CD4-positive, CD25-positive, alpha-beta regulatory T cell (primary cell): ENCODE measurements around the gene PLA2G4E. TPM values are rescaled to one million over a fixed set of nuclear protein-coding genes. Genes with fewer than 3 reads are reported as not detected.
A peak's percentile ranks its signal among the peaks of the same experiment; 100 is the strongest.

Source experiments
- ATAC-seq, 2 donors: fragments of 150-1000 bp; cut with Tn5 transposase; one replicate each; pipeline ENCODE4 v1.10.0; 2021; ENCODE audit warnings: low read depth in 2 of 2, moderate number of reproducible peaks in 2 of 2, moderate library complexity in 1 of 2
- DNase-seq, 3 donors: peaks; one replicate each; pipeline versions ENCODE4 v3.0.0 to v3.0.0-alpha.2; 2012 to 2022; ENCODE audit warnings: mixed read lengths in 1 of 3
- H3K27ac ChIP-seq: one replicate; pipeline ENCODE4 v1.7.0; 2013; ENCODE audit warnings: mild to moderate bottlenecking, low read length; ENCODE audit not compliant: insufficient read depth, poor library complexity, severe bottlenecking
- H3K27me3 ChIP-seq: one replicate; pipeline ENCODE4 v1.7.0; 2013; ENCODE audit warnings: low read length; ENCODE audit not compliant: control insufficient read depth, insufficient read depth
- H3K36me3 ChIP-seq: one replicate; pipeline ENCODE4 v1.7.0; 2013; ENCODE audit warnings: mild to moderate bottlenecking, low read length, moderate library complexity; ENCODE audit not compliant: control insufficient read depth, insufficient read depth
- H3K4me1 ChIP-seq: 2 replicates; pipeline ENCODE4 v1.7.0; 2013; ENCODE audit warnings: mild to moderate bottlenecking, low read length; ENCODE audit not compliant: insufficient read depth, control insufficient read depth, poor library complexity, severe bottlenecking
- H3K4me3 ChIP-seq: one replicate; pipeline ENCODE4 v1.7.0; 2013; ENCODE audit warnings: low read depth, mild to moderate bottlenecking, low read length, moderate library complexity
- H3K9me3 ChIP-seq, 2 experiments: 1 replicate in 1 of 2; 2 replicates in 1 of 2; pipeline ENCODE4 v1.7.0; 2013; ENCODE audit warnings: low read length in 2 of 2, mild to moderate bottlenecking in 1 of 2, moderate library complexity in 1 of 2; ENCODE audit not compliant: control insufficient read depth in 2 of 2
- H3K27ac Mint-ChIP-seq, 3 donors: one replicate each; pipeline ENCODE4 v1.8.0; 2020 to 2022; ENCODE audit warnings: mild to moderate bottlenecking in 3 of 3, mixed read lengths in 3 of 3, moderate library complexity in 2 of 3
- H3K27me3 Mint-ChIP-seq: one replicate; pipeline ENCODE4 v1.8.0; 2022; ENCODE audit warnings: mild to moderate bottlenecking, mixed read lengths
- H3K36me3 Mint-ChIP-seq: one replicate; pipeline ENCODE4 v1.8.0; 2020; ENCODE audit warnings: mixed read lengths
- H3K4me1 Mint-ChIP-seq, 4 donors: one replicate each; pipeline ENCODE4 v1.8.0; 2020 to 2022; ENCODE audit warnings: mixed read lengths in 4 of 4, mild to moderate bottlenecking in 1 of 4
- H3K4me3 Mint-ChIP-seq, 4 donors: one replicate each; pipeline ENCODE4 v1.8.0; 2020 to 2022; ENCODE audit warnings: mild to moderate bottlenecking in 4 of 4, mixed read lengths in 4 of 4, moderate library complexity in 3 of 4
- H3K9me3 Mint-ChIP-seq, 7 donors: one replicate each; pipeline ENCODE4 v1.8.0; 2020 to 2022; ENCODE audit warnings: mixed read lengths in 7 of 7, mild to moderate bottlenecking in 3 of 7, moderate library complexity in 2 of 7
- polyA plus RNA-seq, 4 donors: library from polyadenylated mRNA; unstranded; fragments of 300-500 nt; fragmentation: Illumina TruSeq; gene quantifications; one replicate each; pipeline ENCODE4 v1.2.3, GENCODE V29; 2021
- total RNA-seq: library from RNA; stranded (reverse); gene quantifications from one replicate; pipeline ENCODE4 v1.2.3, GENCODE V29; 2022

PLA2G4E gene
- total and polyA plus RNA-seq, 5 donors from 2014 or later, result not detected

DNA sequence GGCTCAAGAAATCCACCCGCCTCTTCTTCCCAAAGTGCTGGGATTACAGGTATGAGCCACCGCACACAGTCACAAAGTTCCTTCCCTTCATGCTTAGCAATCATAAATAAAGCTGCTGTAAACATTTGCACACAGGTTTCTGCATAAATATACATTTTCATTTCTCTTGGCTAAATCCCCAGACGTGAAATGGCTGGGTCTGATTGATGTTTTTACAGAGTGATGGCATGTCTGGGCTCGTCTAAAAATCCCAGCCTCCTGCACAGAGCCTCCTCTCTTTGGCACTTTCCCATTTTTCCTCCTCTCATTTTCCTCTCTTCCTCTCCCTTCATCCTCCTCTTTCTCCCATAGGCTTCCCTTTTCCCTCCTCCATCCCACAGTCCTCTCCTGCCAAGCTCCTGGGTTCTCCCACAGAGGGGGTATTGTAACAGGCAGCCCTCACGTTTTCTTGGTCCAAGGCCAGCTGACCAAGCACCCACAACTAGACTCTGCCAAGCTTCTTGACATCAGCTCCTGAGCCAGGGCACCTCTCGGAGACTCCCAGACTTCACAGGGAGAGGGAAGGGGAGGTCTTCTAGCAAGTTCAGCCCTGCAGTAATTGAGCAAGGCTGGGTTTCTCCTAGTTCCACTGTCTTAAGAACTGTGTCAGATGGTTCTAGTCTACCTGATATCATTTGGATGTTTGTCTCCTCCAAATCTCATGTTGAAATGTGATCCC is 10.5 kb upstream of the PLA2G4E start:
- Histone ChIP-seq H3K9me3 (no peaks in the 10 kb centered on the region), H3K4me3 (no peak overlapping the region), H3K36me3 (no peaks in the 10 kb centered on the region), H3K27me3 (no peaks in the 10 kb centered on the region), H3K27ac (no peak overlapping the region), H3K4me1 (peaks cover 9% of the 10 kb centered on the region)
- ATAC-seq, result no peak
- no peak overlapping the region for H3K4me3 Mint-ChIP-seq
- H3K27me3 Mint-ChIP-seq, result peaks cover 31% of the 10 kb centered on the region
- peaks cover 0 to 1% (median 0%) of the 10 kb centered on the region in 7 donors for H3K9me3 Mint-ChIP-seq
- no peak for DNase-seq
- peaks cover 0 to 12% (median 9%) of the 10 kb centered on the region in 4 donors for H3K4me1 Mint-ChIP-seq
- H3K27ac Mint-ChIP-seq, result no peak overlapping the region
- H3K36me3 Mint-ChIP-seq, result no peaks in the 10 kb centered on the region

DNA sequence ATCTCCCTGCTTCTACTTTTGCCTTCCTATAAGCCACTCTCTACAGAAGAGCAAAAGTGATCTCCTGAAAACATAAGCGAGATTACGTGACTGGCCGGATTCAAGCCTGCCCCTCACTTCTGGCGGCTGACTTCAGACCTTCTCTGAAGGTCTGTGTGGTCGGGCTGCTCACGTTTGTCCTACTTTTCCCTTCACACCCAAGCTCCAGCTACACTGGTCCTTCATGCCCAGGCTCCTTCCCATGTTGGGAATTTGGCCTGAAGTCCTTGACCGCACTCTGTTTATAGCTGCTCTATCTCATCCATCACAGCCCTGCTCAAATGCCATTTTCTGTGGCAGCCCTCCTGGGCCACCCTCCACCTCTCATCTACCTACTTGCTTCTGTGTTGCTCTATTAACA is 6.7 kb upstream of the PLA2G4E start:
- no peaks in the 10 kb centered on the region for H3K36me3 ChIP-seq
- no peaks in the 10 kb centered on the region for H3K27me3 ChIP-seq
- DNase-seq (no peak), ATAC-seq (no peak)
- H3K36me3 Mint-ChIP-seq, result no peaks in the 10 kb centered on the region
- no peak overlapping the region for H3K4me3 Mint-ChIP-seq
- no peak overlapping the region for H3K4me3 ChIP-seq
- H3K4me1 Mint-ChIP-seq, result peaks cover 0 to 2% (median 0%) of the 10 kb centered on the region in 4 donors
- peaks cover 39% of the 10 kb centered on the region for H3K27me3 Mint-ChIP-seq
- peaks cover 0 to 1% (median 0%) of the 10 kb centered on the region in 7 donors for H3K9me3 Mint-ChIP-seq
- no peak overlapping the region for H3K27ac Mint-ChIP-seq
- no peaks in the 10 kb centered on the region for H3K9me3 ChIP-seq
- no peaks in the 10 kb centered on the region for H3K4me1 ChIP-seq
- no peak overlapping the region for H3K27ac ChIP-seq

- H3K4me3 ChIP-seq, result no peak overlapping the region
- H3K36me3 ChIP-seq, result no peaks in the 10 kb centered on the region
- ATAC-seq (no peak), DNase-seq (no peak)
- no peaks in the 10 kb centered on the region for H3K27me3 ChIP-seq
- H3K4me1 Mint-ChIP-seq, result peaks cover 0 to 2% (median 0%) of the 10 kb centered on the region in 4 donors
- H3K9me3 Mint-ChIP-seq, result peaks cover 0 to 1% (median 0%) of the 10 kb centered on the region in 7 donors
- H3K4me3 Mint-ChIP-seq, result no peak overlapping the region
- peaks cover 26% of the 10 kb centered on the region for H3K27me3 Mint-ChIP-seq
- no peaks in the 10 kb centered on the region for H3K36me3 Mint-ChIP-seq
- no peak overlapping the region for H3K27ac Mint-ChIP-seq
- H3K9me3 ChIP-seq, result no peaks in the 10 kb centered on the region
- no peaks in the 10 kb centered on the region for H3K4me1 ChIP-seq
- H3K27ac ChIP-seq, result no peak overlapping the region
Observed at GRCh38 chr15:42024303-42024702, 3.5 kb upstream of the PLA2G4E start.

GRCh38 chr15:42021593-42021992 is 751 bp upstream of the PLA2G4E start:
- Mint-ChIP-seq H3K27ac (no peak overlapping the region), H3K9me3 (peaks cover 0 to 1% (median 0%) of the 10 kb centered on the region in 7 donors), H3K4me1 (peaks cover 0 to 2% (median 0%) of the 10 kb centered on the region in 4 donors), H3K27me3 (peaks cover 15% of the 10 kb centered on the region), H3K36me3 (no peaks in the 10 kb centered on the region), H3K4me3 (no peak overlapping the region)
- no peak for DNase-seq
- H3K27me3 ChIP-seq, result no peaks in the 10 kb centered on the region
- H3K9me3 ChIP-seq, result no peaks in the 10 kb centered on the region
- H3K4me3 ChIP-seq, result no peak overlapping the region
- no peaks in the 10 kb centered on the region for H3K4me1 ChIP-seq
- no peaks in the 10 kb centered on the region for H3K36me3 ChIP-seq
- ATAC-seq, result no peak
- H3K27ac ChIP-seq, result no peak overlapping the region

DNA sequence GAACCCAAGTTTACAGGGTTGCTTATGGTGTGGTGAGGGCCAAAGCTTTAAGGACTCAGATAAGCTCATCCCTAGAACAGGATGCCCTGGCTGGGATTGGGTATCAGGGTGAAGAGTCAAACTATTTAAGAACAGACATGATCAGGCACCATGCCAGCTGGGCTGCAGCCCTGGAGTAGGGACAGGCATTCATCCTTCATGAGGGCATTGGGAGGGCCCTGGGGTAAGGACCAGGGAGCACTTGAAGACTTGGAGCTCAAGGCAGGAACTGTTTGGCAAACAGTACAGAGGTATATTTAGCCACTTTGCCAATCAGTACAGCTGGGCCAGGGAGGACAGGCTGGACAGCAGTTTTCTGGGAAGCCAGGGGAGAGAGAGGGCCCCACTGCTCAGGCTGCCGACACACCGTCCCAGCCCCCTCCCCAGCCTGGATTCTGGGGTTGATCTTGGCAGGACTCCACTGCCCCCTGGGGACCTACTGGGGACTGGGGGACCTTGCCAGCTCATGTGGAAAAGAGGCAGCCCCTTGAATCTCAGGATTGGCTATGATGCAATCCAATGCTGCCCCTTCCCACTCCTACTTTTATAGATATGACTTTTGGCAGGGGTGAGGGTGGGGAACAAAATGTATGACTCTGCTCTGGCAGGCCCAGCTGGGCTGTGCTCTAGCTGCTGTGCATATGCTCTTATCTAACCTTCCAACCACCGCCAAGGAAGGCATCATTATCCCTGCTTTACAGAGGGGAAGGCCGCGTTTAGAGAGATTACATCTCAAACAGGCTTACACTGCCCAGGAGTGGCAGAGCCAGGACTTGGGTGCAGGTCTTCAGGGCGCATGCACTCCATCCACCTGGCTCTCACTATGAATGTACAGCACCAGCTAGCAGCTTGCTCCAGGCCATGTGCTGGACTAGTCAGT is 2.3 kb downstream of the PLA2G4E start:
- no peak for DNase-seq
- no peak overlapping the region for H3K4me3 ChIP-seq
- H3K27me3 ChIP-seq, result no peaks in the 10 kb centered on the region
- peaks cover 0 to 2% (median 0%) of the 10 kb centered on the region in 4 donors for H3K4me1 Mint-ChIP-seq
- H3K36me3 Mint-ChIP-seq, result no peaks in the 10 kb centered on the region
- peaks cover 16% of the 10 kb centered on the region for H3K27me3 Mint-ChIP-seq
- no peaks in the 10 kb centered on the region for H3K36me3 ChIP-seq
- no peaks in the 10 kb centered on the region for H3K9me3 Mint-ChIP-seq
- ATAC-seq, result no peak
- no peak overlapping the region for H3K4me3 Mint-ChIP-seq
- H3K27ac ChIP-seq, result no peak overlapping the region
- H3K27ac Mint-ChIP-seq, result peak overlapping the region in 1 of 3 donors; percentile 59
- H3K9me3 ChIP-seq, result no peaks in the 10 kb centered on the region
- no peaks in the 10 kb centered on the region for H3K4me1 ChIP-seq

DNA sequence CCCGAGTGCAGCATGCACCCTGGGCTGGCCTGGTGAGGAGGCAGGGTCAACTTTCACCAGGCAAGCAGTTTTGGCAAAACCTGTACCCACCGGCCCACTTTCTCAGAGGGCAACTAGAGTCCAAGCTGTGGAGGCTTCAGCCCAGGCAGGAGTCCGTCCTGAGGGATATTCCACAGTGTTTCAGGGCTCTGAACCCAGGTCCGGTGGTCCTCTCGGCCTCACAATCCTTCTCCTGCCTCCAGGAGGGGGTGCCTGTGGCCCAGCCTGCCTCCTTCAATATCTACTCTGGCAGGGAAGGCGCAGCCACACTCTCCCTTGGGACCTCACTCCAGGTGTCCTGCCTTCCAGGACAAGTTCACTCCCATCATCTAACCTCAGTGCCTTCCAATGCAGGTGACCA is 3.9 kb downstream of the PLA2G4E start:
- DNase-seq (no peak), ATAC-seq (no peak)
- H3K27ac ChIP-seq, result no peak overlapping the region
- Mint-ChIP-seq H3K27me3 (peaks cover 16% of the 10 kb centered on the region), H3K9me3 (no peaks in the 10 kb centered on the region), H3K36me3 (no peaks in the 10 kb centered on the region), H3K27ac (no peak overlapping the region), H3K4me3 (no peak overlapping the region), H3K4me1 (no peaks in the 10 kb centered on the region)
- no peak overlapping the region for H3K4me3 ChIP-seq
- no peaks in the 10 kb centered on the region for H3K27me3 ChIP-seq
- no peaks in the 10 kb centered on the region for H3K9me3 ChIP-seq
- no peaks in the 10 kb centered on the region for H3K4me1 ChIP-seq
- no peaks in the 10 kb centered on the region for H3K36me3 ChIP-seq

DNA sequence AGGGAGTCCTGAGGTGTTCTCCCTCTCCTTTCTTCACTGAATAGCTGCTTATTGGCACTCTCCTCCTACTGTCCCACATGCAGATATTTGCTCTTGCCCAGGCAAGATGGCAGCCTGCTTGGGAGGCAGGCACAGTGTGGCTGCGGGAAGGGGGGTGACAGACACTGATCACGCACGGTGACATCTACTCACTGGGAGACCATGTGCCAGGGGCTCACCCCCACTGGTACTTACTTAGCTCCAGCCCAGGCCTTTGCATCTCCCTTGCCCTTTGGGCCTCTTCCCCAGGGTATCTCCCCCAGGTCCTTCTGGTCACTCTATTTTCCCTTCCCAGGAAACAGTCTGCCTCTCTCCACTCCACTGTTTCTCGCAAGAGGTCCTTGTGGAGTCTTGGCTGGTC is 6.4 kb downstream of the PLA2G4E start:
- Histone ChIP-seq H3K27ac (no peak overlapping the region), H3K9me3 (no peaks in the 10 kb centered on the region), H3K36me3 (no peaks in the 10 kb centered on the region), H3K4me3 (no peak overlapping the region), H3K27me3 (no peaks in the 10 kb centered on the region), H3K4me1 (no peaks in the 10 kb centered on the region)
- Mint-ChIP-seq H3K4me3 (no peak overlapping the region), H3K4me1 (peaks cover 0 to 3% (median 0%) of the 10 kb centered on the region in 4 donors), H3K9me3 (no peaks in the 10 kb centered on the region), H3K27me3 (peaks cover 16% of the 10 kb centered on the region), H3K36me3 (no peaks in the 10 kb centered on the region), H3K27ac (no peak overlapping the region)
- DNase-seq, result no peak
- no peak for ATAC-seq
